Measurements from ENCODE around the gene TRERF1.

DNA sequence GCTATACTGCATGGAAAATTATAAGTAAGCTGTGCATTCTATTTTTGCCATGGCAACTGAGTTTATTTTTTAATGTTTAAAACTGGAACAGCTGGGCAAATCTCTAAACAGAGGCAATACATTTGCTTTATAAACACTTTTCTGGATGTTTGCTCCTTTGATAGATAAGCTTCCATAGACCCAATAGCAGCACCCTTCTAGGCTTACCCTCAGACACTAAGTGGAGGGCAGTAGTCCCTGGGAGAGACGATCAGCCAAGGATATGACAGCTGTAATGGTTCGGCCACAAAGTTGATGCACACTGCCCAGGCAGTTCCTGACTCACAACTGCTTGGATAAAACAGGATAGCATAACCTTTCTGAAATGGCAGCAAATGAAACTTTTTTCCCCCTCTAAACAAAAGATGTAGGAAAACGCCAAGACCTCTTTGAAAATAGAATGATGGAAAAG is 225.5 kb downstream of the TRERF1 start:
- TF ChIP-seq, protein P1, sequence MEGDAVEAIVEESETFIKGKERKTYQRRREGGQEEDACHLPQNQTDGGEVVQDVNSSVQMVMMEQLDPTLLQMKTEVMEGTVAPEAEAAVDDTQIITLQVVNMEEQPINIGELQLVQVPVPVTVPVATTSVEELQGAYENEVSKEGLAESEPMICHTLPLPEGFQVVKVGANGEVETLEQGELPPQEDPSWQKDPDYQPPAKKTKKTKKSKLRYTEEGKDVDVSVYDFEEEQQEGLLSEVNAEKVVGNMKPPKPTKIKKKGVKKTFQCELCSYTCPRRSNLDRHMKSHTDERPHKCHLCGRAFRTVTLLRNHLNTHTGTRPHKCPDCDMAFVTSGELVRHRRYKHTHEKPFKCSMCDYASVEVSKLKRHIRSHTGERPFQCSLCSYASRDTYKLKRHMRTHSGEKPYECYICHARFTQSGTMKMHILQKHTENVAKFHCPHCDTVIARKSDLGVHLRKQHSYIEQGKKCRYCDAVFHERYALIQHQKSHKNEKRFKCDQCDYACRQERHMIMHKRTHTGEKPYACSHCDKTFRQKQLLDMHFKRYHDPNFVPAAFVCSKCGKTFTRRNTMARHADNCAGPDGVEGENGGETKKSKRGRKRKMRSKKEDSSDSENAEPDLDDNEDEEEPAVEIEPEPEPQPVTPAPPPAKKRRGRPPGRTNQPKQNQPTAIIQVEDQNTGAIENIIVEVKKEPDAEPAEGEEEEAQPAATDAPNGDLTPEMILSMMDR (IDR thresholded peaks at IDR 0.05; ENCODE audit: low read length), result no peak
- TF ChIP-seq EZH2 (IDR thresholded peaks at IDR 0.05; ENCODE audit: borderline replicate concordance, low read length), result no peak

Data from OCI-LY1 (cell line).